Measurements from ENCODE around the gene PLEKHJ1.

PLEKHJ1 gene

GRCh38 chr19:2239771-2240770 lies 3.9 kb upstream of the PLEKHJ1 start:
- DNase-seq (ENCODE audit: extremely low spot score, insufficient read length, low read depth) (no peak), FAIRE-seq (no peak)

- DNase-seq (ENCODE audit: extremely low spot score, insufficient read length, low read depth): no peak
- peak; percentile 47 for FAIRE-seq
These were observed 3.0 kb upstream of the PLEKHJ1 start for GRCh38 chr19:2239173-2239572.

- FAIRE-seq: no peak
These were observed 1.7 kb upstream of the PLEKHJ1 start for GRCh38 chr19:2237869-2238153.

GRCh38 chr19:2237051-2237868 lies 1.1 kb upstream of the PLEKHJ1 start:
- FAIRE-seq (no peak), DNase-seq (ENCODE audit: extremely low spot score, insufficient read length, low read depth) (no peak)

More at GRCh38 chr19:2237869-2238153, 1.7 kb upstream of the PLEKHJ1 start:
- no peak for DNase-seq (ENCODE audit: extremely low spot score, insufficient read length, low read depth)

DNA sequence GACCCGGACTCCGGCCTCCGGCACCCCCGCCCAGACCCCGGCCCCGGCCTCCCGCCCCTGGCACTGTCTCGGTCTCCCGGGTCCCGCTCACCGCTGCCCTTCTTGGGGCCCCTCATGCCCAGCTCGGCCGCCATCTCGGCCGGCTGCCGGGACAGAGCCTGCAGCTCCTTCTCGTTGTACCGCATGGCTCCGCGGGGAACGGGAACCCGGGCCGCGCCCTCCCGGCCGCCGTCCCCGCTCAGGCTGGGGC lies 140 bp downstream of the PLEKHJ1 start:
- DNase-seq (ENCODE audit: extremely low spot score, insufficient read length, low read depth) (no peak), FAIRE-seq (no peak)

- DNase-seq (ENCODE audit: extremely low spot score, insufficient read length, low read depth): no peak
These were observed 607 bp downstream of the PLEKHJ1 start for GRCh38 chr19:2235381-2236063.

DNA sequence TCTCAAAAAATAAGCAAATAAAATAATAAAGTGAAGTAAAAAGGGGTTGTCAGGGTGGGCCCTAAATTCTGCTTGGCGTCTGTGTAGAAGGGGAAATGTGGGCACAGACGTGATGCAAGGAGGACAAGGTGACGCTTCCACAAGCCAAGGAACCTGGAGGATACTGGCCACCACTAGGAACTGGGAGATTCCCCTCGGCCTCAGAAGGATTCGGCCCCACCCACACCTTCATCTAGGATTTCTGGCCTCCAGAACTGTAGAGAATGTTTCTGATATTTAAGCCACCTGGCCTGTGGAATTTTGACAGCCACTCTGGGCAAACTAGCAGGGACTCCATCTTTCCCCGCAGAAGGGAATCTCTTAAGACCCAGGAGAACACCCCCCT lies 1.1 kb downstream of the PLEKHJ1 start:
- no peak for FAIRE-seq
- DNase-seq (ENCODE audit: extremely low spot score, insufficient read length, low read depth): no peak

More at GRCh38 chr19:2235381-2236063, 607 bp downstream of the PLEKHJ1 start:
- FAIRE-seq: no peak

- FAIRE-seq (no peak), DNase-seq (ENCODE audit: extremely low spot score, insufficient read length, low read depth) (no peak)
These were observed 2.4 kb downstream of the PLEKHJ1 start for GRCh38 chr19:2233601-2234280.

DNA sequence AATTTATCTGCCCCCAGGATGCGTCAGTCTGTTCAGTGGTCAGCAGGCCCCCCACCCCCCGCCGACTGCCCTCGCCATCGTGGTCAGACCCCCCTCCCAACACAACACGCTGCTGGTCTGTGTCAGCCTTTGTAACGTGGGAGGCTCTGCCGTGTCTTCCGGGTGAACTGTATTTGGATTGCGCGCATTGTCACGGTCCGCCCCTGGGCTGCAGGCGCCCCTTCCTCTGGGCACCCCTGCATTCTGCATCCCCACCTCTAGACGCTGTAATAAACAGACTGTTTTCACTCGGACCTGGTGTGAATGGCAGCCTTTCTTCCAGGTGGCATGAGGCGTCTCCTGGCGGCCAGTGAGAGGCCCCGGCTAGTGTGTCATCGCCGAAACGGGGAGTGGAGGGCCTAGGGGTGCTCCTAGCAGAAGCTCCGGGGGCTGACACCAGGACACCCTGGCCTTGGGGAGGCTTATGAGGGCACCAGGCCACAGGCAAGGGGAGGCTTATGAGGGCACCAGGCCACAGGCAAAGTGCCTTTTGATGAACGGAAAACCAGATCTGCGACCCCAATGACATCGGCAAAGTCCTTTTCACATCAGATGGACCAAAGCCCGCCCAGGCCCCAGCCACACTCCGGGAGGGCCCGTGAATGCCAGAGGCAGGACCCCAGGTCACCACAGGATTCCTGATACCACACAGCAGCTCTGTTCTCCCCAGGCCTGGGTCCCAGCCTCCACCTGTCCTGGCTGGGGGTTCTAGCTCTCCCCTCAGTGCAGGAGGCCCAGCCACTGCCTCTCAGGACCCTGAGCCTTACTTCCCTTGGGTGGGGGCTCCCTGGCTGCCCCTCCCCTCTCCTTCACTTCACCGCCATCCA lies 3.6 kb downstream of the PLEKHJ1 start:
- FAIRE-seq (no peak), DNase-seq (ENCODE audit: extremely low spot score, insufficient read length, low read depth) (no peak)

- DNase-seq (ENCODE audit: extremely low spot score, insufficient read length, low read depth): no peak
- FAIRE-seq: no peak
These were observed 4.4 kb downstream of the PLEKHJ1 start for GRCh38 chr19:2231621-2232221.

GRCh38 chr19:2230807-2231533 lies 5.2 kb downstream of the PLEKHJ1 start:
- DNase-seq (ENCODE audit: extremely low spot score, insufficient read length, low read depth) (no peak), FAIRE-seq (no peak)

GRCh38 chr19:2230033-2230531 lies 6.0 kb downstream of the PLEKHJ1 start:
- FAIRE-seq: no peak

DNA sequence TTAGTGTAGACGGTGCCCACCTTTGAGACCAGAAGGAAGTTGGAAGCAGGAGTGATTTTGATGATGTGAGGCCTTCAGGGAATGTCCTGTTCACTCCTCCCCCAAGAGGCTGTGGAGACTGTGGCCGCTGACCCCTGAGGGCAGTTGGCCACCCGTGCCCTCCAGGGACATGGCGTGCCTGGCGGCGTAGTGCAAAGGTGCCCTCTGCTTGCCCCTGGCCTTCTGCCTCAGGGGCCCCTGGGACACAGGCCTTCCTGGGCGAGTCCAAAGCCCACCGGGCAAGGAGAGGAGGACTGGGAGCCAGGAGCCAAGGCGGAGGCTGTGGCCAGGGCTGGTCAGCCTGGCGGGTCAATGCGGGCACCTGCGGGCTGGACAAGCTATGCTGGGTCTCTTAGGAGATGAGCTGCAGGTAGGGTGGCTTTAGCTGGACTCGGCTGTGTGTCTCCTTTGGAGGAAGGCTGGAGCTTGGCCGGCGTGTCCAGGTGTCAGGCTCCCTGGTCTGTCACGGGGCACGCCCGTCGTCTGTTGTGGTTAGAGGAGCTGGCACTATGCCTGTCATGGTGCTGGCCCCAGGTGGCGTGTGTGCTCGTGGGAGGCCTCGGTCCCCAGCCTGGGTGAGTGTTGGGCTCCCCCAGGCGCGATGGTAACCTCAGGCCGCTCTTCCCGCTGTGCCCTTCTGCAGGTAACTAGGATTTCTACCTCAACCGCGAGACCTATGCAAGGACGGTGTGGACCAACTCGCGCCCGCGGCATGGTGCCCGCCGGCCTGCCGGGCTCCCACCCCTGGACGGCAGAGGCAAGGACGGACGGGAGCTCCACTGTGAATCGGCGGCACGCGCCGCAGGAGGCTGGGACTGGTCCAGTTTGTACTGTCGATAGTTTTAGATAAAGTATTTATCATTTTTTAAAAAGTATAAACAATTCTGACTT lies 6.8 kb downstream of the PLEKHJ1 start:
- FAIRE-seq (no peak), DNase-seq (ENCODE audit: extremely low spot score, insufficient read length, low read depth) (no peak)

More at GRCh38 chr19:2230033-2230531, 6.0 kb downstream of the PLEKHJ1 start:
- no peak for DNase-seq (ENCODE audit: extremely low spot score, insufficient read length, low read depth)

DNA sequence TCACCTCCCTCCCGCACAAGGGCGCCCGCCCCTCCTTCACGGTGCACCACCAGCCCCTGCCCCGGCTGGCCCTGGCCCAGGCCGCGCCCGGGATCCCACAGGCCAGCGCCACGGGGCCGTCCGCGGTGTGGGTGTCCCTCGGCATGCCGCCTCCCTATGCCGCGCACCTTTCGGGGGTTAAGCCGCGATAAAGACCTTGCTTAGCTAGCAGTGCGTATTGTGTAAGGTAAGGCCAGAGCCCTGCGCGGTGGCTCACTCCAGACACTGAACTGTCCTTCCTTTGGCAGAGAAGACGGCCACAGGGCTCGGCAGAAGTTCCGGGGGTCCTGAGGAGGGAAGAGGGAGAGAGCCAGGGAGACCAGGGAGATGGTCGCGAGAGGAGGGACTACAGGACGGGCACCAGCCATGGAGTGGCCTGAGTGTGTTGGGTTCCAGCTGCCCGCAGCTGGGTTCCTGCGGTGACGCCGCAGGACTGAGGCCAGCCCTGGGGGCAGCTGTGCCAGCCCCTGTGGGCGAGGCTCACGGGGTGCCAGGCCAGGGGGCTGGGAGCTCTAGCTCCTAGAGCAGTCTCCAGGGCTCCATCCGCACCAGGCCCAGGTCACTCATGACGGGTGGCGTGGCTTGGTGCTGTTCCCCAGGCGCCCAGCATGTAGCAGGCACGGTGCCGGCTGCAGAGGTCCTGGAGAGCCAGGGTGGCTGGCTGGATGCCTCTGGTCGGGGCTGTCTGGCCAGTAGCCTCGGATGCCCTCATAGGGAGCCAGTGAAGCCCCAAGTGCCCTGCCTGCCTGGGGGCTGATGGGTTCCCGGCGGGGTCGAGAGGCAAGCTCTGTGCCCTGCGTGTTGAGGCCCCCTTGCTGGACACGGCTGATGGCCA lies 7.7 kb downstream of the PLEKHJ1 start:
- DNase-seq (ENCODE audit: extremely low spot score, insufficient read length, low read depth): no peak
- no peak for FAIRE-seq

- peak; percentile 57 for DNase-seq (ENCODE audit: extremely low spot score, insufficient read length, low read depth)
- FAIRE-seq: peak; percentile 77
These were observed 8.5 kb downstream of the PLEKHJ1 start for GRCh38 chr19:2227415-2228156.

Data from GM18507 (cell line).